ENCODE results near the gene PPP1R2.
"Not testable (repeated sequence)": the region's sequence is repeated elsewhere in the genome, so short reads cannot be mapped to it uniquely, and the experiment has no call there.

PPP1R2 gene

DNA sequence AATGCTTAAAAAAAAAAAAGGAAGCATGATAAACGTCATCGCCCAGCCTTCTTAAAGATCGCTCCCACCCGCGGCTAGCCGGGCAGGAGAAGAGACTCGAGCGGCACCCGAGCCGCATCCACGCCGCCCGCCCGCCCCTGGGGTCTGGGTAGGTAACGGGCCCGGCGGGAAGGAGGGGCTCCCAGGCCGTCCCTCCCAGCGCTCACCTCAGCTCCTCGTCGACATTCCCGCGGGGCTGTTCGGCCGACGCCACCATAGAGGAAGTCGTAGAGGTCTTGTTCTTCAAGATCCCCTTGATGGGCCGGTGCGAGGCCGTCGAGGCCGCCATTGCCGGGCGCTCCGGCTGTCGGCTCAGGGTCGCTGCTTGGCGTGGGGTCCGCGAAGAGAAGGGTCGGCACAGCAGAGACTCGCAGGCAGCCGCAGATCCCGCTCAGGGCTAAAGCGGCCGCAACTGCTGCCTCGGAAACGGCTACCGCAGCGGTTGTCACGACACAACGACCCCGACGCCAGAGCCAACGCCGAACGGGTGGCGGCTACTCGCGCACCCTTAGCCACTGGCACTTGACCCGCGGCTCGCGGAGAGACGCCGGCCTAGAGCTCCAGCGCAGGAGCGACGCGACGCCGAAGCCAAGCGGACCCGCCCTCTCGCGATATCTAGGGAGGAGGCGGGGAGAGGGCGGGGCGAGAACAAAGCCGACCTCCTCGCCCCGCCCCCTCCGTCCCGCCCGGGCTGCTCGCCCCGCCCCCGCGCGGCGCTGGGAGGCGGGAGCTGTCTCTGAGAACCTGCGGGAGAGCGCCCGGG lies at the start of gene PPP1R2:
Gene PPP1R2 (minus strand): TSS at position 628 of the 802 bp plus-strand sequence. CDS start 300 bp downstream, at position 328.
- DNase-seq: peak; percentile 88

DNA sequence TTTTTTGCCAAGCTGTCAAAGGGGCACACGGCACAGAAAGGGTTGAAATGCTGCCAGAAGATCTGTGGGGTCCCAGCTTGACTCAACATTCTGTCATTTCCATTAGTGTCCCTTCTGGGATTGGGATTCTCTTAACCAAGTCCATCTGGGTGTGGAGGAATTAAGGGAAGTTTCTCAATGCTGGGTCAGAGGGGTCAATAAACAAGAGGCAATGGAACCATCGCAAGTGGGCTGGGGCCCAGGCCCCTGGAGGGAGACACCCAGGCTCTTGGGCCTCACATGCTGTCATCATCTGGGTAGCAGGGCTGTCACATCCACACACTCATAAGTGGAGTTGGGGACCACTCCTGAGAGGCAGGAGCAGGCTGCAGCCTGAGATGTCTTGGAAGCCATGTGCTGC lies 48.7 kb upstream of the PPP1R2 start:
- DNase-seq: no peak

DNA sequence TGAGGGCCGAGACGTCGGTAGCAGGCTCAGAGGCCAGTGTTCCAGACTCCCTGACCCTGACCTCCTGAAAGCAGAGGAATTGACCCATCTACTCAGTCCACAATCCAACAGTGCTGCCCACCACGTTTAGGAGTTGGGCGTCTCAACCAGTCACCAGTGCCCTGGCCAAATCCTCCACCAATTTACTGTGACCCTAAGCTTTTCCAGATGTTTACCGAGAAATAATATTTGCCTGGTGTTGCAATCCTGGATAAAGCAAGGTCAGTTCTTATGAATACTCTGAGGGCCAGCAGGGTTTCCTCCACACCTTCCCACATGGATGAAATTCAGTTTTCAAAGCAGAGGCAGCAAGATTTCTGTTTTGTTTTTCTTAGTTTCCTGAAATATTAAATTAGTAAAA lies 48.1 kb upstream of the PPP1R2 start:
- DNase-seq: no peak

DNA sequence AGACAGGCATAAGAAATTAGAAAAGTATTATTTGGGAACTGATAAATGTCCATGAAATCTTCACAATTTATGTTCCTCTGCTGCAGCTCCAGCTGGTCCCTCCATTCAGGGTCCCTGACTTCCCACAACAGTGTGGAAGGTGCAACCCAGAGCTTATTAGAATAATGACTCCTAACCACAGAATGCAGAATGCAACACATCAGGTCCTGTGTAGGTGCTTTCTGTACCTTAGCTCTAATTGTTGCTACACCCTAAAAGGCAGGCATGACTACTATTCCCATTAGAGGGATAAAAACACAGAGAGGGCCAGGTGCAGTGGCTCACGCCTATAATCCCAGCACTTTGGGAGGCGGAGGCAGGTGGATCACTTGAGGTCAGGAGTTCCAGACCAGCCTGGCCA lies 47.3 kb upstream of the PPP1R2 start:
- DNase-seq: not testable (repeated sequence)

DNA sequence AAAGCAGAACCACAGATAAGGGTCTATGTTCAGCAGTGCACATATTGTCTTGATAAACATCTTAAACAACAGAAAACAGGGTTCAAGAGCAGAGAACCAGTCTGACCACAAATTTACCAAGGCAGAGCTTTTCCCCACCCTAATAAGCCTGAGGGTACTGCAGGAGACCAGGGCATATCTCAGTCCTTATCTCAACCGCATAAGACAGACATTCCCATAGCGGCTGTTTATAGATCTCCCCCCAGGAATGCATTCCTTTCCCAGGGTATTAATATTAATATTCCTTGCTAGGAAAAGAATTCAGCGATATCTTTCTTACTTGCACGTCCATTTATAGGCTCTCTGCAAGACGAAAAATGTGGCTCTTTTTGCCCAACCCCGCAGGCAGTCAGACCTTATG lies 46.7 kb upstream of the PPP1R2 start:
- DNase-seq: not testable (repeated sequence)

DNA sequence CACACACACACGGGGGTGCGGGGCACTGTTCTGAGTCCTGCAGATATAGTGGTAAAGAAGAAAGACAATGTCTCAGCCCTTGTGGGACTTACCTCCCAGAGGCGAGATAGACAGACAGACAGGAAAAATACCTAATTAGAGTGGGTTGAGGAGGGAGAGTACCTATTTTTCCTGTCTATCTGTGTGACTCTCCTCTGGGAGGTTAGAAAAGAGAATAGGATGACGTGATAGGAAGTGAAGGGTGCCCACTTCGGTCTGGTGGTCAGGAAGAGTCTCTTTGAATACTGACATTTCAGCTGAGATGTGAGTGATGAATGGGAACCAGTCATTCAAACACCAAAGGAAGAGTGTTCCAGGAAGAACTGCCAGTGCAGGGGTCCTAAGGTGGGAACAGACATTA lies 44.7 kb upstream of the PPP1R2 start:
- DNase-seq: no peak

DNA sequence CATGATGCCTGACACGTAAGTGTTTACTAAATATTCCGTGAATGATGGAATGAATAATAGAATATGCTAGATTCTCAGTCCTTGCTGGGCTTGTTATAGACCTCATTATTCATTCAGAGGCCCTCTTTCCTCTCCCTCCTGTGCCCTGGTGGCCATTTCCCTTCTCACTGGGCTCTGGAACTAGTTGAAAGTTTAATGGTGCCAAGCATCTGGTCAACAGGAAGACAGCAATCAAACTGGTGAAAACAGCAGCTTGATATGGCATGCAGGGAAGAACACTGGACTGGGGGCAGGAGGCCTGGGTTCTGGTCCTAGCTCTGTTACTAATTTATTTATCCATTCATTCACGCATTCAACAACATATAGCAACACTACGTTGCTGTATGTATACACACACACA lies 44.3 kb upstream of the PPP1R2 start:
- no peak for DNase-seq

DNA sequence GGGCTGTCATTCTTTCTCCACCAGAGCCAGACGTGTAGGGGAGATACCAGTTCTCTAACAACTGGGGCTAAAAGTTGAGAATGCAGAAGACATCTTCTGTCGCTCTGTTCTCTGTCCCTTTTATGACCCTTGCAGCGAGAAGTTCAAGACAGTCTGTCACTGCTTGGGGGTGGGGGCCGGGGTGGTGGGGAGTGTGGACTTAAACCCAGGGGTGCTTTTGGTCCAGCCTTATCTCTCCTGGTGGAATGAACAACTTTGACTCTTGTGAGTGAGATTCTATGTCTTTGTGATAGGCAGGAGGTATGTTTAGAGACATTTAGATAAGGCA lies 41.4 kb upstream of the PPP1R2 start:
- DNase-seq: no peak

DNA sequence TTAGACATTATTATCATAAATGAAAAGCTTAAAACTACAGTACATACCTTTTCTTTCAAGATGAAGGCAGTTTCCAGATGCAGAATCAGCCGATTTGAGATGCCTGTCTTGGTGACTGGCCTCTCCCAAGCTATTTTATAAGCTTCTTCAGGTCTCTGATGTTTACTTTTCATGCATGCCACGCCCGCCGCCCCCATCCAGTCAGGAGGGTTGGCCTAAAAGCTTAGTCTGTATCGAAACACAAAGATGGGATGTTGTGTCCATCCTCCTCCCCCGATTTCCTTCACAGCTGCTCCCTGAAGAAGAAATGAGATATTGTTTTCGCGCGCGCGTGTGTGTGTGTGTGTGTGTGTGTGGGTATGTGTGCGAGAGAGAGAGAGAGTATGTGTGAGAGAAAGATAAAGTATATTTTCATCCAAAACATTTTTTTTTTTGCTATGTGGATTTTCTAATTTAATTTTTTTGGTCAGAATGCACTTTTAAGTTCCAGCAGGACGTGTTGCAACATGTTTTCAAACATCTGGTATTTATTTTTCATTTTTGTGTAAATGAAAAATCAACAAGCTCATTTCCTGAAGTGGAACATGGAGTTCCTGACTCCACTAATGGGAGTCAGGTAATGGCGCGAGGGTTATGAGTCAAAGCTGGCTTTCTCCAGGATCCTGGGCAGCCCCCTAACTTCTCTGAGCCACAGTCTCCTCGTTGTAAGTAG lies 40.9 kb upstream of the PPP1R2 start, which contains the start of gene APOD:
Gene APOD (minus strand): TSS at position 110 of the 712 bp plus-strand sequence. CDS start 4,479 bp downstream, outside the sequence.
- no peak for DNase-seq

DNA sequence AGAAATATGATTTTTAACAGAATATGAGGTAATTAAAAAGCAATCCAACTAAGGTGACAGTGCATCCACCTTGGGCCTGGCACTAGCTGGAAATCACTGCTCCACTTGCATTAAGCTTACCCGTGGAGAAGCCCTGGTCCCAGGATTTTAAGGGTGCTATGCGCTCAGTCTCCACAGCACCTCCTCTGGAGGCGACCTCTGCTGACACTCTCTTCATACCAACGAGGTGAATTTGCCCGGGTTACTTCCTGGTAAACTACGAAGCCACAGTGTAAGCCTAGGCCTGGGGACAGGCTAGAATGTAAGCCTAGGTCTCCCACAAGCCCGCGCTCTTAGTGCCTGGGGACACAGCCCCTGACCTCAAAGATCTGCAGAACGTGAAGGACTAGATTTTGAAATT lies 39.8 kb upstream of the PPP1R2 start:
- DNase-seq: no peak

DNA sequence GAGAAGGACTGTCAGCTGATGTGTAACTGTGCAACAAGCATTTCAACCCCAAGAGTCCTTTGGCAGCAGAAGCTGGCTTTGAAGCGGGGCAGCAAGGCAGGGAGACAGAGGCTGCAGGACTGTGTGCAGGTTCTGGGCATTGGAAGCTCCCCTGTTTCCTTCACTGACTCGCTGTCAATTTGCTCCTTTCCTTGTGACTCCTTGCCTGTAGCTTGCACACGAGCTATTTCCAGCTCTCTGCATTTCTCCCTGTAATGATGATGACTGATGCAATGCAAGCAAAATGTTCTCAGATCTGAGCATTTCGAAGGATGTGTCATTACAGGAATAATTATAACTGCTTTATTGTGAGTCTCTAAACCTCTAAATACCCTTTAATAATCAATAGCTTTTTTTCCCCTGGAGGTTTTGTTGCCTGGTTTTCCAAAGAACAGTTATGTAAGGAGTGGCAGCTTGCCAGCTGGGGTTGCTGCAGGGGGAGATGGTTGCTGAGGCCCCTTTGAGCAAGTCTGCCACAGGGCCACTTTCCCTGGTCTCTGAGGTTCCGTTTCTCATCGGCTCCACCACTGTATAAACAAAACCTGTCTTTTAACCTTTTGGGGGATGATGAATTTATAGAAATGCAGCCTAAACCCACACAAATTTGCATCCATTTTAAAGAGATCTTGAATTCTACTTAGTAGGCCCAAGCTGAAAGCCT lies 37.8 kb upstream of the PPP1R2 start:
- no peak for DNase-seq

DNA sequence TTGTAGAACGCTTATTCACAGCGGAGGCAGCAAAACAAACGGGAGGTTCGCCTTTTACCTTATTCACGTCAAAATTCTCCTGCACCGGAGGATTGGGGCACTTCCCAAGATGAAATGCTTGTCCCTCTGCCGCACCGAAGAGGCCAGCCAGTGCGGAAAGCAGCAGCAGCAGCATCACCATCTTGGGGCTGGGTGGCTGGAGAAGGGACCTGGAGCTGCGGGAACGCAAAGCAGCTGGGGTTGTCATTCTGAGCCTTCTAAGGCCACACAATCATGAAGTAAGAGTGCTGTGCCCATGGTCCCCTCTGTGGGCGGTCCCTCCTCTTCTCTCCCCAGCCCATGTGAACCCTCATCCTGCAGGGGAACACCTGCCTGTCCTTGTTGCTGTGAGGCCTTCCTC lies 36.2 kb upstream of the PPP1R2 start:
- DNase-seq: no peak

DNA sequence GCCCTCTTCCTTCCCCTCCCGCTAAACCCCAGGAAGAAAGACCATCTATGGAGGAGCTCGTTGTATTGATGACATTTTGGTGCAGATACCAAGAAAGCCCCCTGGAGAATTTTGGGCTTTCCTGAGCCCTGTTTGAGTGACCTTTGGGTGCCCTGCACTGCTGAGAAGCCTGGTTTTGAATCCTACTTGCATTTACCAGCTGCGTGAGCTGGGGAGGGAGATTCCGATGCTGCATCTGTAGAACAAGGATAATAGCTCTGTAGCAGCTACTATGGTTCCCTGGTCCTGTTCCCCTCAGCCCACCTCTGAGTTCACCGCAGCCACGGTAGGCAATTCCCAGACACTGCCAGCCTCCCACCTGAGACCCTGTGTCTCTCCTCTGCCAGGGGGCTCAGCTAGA lies 35.4 kb upstream of the PPP1R2 start:
- DNase-seq: no peak

DNA sequence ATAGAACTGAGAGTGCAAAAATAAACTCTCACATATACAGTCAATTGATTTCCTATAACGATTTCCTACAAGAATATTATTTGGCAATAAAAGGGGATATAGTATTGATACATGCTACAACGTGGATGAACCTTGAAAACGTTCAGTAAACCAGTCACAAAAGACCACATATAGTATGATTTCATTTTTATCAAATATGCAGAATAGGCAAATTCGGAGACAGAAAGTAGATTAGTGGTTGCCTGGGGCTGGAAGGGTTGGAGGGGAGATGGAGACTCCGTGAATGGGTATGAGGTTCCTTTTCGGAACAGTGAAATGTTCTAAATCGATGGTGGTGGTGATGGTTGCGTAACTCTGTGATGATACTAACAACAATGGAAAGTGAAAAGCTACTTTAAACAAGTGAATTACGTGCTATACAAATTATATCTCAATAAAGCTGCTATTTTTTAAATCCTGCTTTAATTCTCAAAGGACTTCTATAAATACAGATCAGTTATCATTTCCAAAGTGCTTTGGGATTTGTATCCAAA lies 34.6 kb upstream of the PPP1R2 start:
- DNase-seq: no peak

DNA sequence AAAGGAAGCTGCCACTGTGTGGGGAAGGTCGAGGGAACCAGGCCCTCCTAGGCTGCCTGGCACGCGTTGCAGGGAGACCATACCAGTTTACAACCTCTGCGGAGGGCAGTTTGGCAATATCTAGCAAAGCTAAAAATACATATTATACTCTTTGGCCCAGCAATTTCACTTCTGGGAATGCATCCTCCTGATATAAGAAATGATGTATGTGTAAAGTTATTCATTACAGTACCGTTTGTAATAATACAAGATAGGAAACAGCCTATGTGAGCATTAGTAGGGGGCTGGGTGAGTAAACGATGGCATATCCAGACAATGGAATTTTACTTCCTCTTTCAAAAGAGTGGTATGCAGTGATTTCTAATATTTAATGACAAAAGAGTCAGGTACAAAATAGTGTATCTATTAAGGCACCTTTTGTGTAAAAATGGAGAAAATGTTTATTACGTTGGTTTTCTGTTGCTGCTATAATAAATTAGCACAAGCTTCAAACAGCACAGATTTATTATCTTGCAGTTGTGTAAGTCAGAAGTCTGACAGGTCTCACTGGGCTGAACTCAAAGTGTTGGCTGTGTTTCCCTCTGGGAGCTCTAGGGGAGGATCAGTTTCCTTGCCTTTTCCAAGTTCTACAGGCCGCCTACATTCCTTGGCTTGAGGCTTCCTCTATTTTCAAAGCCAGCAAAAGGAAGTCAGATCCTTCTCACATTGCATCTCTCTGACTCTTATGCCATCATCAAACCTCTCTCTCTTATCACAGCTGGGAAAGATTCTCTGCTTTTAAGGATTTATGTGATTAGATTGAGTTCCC lies 31.6 kb upstream of the PPP1R2 start:
- DNase-seq: no peak

DNA sequence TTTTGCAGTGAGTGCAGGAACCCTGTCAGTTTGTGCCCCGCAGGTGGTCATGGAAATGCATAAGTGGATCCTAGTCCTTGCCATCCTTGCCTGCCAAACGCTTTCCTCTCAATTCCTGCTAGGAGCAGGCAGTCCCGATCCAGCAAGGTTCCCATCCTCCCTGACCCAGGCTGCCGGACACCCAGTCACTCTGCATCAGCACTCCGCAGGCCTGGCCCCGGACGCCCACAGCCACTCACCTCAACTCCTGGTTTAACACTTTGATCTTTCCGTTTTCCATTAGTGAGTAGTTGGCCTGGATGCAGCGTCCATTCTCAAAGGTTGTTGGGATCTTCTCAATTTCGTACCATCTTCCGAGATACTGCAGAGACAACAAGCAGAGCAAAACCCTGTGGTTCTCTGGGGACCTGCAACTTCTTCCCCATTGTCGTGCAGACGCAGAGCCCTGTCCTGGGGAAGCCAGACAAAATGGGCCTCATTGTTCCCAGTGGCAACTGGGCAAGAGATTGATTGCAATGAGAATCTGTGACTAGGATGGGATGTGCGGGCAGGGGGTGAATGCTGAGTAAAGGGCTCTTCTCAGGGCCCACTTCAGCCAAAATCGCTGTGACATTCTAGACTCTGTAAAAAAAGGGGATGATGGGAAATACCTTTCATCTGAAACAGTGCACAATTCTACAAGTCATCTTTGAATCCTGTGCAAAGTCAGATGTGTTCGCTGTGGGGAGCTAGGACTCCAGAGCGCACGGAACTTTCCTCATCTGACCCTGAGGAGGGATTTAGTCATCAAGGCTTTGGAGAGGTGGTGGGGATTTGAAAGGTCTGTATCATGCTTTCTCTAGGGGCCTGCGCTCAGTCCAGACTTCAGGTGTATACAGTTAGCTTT lies 30.7 kb upstream of the PPP1R2 start:
- DNase-seq: no peak

DNA sequence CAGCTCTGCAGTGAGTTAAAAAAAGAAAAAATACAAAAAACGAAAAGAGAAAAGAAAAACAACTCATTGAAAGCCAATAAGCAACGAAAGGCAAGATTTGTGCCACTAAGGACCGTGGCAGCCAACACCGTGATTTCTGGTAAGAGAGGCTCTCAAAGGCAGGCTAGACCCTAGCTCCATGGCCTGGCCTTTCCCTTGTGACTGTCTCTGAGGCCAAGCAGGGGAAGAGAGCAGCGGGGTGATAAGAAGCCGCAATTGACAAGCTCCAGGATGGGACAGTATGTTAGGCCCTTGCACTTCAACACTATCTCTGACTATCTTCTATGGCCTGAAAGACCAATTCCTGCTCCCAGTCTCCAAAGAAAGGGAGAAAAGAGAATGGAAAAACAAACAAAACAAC lies 28.2 kb upstream of the PPP1R2 start:
- DNase-seq: no peak

DNA sequence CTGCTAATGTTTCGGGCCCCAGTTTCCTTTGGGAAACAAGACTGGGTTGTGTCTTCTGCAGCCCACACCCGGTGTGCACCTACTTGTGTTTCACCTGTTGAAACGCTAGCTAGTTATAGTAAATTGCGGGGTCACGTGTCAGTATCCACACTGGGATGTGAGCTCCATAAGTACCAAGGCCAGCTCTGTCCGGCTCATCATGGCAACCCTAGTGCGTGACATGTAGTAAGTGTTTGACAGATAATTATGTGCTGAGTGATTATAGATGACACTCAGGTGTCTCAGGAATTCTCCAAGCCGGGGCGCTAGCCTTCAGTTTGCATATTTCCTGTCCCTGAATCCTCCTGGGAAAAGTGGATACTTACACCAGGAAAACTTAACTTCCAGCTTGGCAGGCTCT lies 27.8 kb upstream of the PPP1R2 start:
- no peak for DNase-seq

DNA sequence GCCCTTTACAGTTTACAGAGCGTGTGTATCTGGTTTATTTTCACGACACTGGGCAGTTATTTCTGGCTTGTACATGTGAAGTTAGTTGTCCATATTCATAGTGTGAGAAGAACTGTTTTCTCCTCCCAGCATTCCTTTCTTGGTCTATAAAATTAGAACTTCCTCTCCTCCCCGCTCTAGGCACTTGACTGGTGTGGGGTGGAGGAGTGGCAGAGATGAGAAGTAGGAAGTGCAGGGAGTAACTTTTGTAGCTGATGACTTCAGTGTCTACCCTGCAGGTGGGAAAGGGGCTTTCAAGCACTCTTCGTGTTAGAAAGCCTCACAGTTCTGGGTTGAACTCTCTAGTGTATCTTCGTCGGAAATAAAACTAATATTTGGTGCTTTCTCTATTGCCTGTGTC lies 27.2 kb upstream of the PPP1R2 start:
- no peak for DNase-seq

DNA sequence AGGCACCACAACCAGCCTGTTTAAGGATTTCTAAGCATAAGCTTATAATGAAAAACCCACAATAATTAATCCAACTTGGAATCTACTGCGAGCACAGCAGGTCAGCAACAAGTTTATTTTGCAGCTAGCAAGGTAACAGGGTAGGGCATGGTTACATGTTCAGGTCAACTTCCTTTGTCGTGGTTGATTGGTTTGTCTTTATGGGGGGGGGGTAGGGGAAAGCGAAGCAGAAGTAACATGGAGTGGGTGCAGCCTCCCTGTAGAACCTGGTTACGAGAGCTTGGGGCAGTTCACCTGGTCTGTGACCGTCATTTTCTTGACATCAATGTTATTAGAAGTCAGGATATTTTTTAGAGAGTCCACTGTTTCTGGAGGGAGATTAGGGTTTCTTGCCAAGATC lies 25.5 kb upstream of the PPP1R2 start:
- DNase-seq: no peak

DNA sequence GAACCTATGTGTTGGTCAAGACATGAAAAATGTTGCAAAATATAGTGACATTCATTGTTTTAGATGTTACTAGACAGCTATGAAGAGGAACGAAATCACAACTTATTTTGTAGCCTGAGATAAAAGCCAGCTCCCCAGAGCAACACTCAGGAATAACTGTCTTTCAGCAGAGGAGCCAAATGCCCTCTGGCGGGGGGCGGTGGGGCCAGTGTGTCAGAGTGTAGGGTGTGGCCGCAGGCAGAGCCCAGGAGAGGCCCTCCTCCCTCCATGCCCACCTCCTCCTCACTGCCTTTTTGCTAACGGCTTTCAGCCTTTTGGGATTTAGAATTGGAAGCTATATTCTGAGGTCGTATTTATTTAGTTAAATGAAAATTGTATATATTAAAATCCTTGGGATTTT lies 23.7 kb upstream of the PPP1R2 start:
- no peak for DNase-seq

DNA sequence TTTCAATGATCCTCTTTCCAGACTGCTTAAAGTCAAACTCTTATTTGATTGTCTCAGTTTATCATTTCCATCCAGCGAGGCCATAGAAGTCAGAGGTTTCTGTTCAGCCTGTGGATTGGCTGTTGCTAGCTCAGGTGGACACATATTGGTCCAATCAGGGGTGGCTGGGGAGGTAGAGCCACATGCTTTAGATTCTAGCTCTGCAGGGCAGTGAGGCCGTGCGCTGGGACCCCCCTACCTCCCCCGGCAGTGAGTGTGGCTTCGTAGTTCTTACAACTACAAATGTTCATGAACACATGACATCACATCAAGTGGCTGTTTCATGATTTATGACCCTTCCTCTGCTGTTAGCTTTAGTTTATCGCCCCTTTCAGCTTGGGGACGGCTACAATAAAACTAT lies 22.6 kb upstream of the PPP1R2 start:
- DNase-seq: no peak
